ENCODE measurements around the gene SMC3. TPM values are rescaled to one million over a fixed set of nuclear protein-coding genes. Genes with fewer than 3 reads are reported as not detected.
A peak's percentile ranks its signal among the peaks of the same experiment; 100 is the strongest.

Gene SMC3
- total RNA-seq, 1 donor from 2014 or later, result 19.5 TPM

- Histone ChIP-seq H3K36me3 (ENCODE audit: control insufficient read depth, insufficient read depth, low read length) (no peaks in the 10 kb centered on the region), H3K27me3 (ENCODE audit: control insufficient read depth, insufficient read depth, low read length) (peaks cover 2% of the 10 kb centered on the region), H3K4me3 (ENCODE audit: low read depth, low read length) (no peak overlapping the region)
- FAIRE-seq, result no peak
- no peak for TF ChIP-seq CTCF (IDR thresholded peaks at IDR 0.05; ENCODE audit: insufficient read depth, low read length, severe bottlenecking)
- DNase-seq (ENCODE audit: low read depth), result peak; percentile 90
These were observed 65.2 kb downstream of the SMC3 start for GRCh38 chr10:110632591-110633215.

- TF ChIP-seq CTCF (IDR thresholded peaks at IDR 0.05; ENCODE audit: insufficient read depth, low read length, severe bottlenecking), result no peak
- no peaks in the 10 kb centered on the region for H3K36me3 ChIP-seq (ENCODE audit: control insufficient read depth, insufficient read depth, low read length)
- DNase-seq (ENCODE audit: low read depth) (no peak), FAIRE-seq (no peak)
- no peak overlapping the region for H3K4me3 ChIP-seq (ENCODE audit: low read depth, low read length)
- peaks cover 2% of the 10 kb centered on the region for H3K27me3 ChIP-seq (ENCODE audit: control insufficient read depth, insufficient read depth, low read length)
These were observed 67.2 kb downstream of the SMC3 start for GRCh38 chr10:110634527-110635209.

GRCh38 chr10:110636572-110636931 is 69.1 kb downstream of the SMC3 start:
- peak; percentile 32 for FAIRE-seq

GRCh38 chr10:110636932-110637557 is 69.5 kb downstream of the SMC3 start:
- Histone ChIP-seq H3K36me3 (ENCODE audit: control insufficient read depth, insufficient read depth, low read length) (no peaks in the 10 kb centered on the region), H3K27me3 (ENCODE audit: control insufficient read depth, insufficient read depth, low read length) (peaks cover 8% of the 10 kb centered on the region), H3K4me3 (ENCODE audit: low read depth, low read length) (no peak overlapping the region)
- no peak for FAIRE-seq
- no peak for TF ChIP-seq CTCF (IDR thresholded peaks at IDR 0.05; ENCODE audit: insufficient read depth, low read length, severe bottlenecking)
- no peak for DNase-seq (ENCODE audit: low read depth)

More at GRCh38 chr10:110636572-110636931, 69.1 kb downstream of the SMC3 start:
- Histone ChIP-seq H3K36me3 (ENCODE audit: control insufficient read depth, insufficient read depth, low read length) (no peaks in the 10 kb centered on the region), H3K27me3 (ENCODE audit: control insufficient read depth, insufficient read depth, low read length) (peaks cover 6% of the 10 kb centered on the region), H3K4me3 (ENCODE audit: low read depth, low read length) (no peak overlapping the region)
- no peak for DNase-seq (ENCODE audit: low read depth)
- TF ChIP-seq CTCF (IDR thresholded peaks at IDR 0.05; ENCODE audit: insufficient read depth, low read length, severe bottlenecking), result no peak

- TF ChIP-seq CTCF (IDR thresholded peaks at IDR 0.05; ENCODE audit: insufficient read depth, low read length, severe bottlenecking), result no peak
- DNase-seq (ENCODE audit: low read depth) (no peak), FAIRE-seq (no peak)
- no peak overlapping the region for H3K4me3 ChIP-seq (ENCODE audit: low read depth, low read length)
- no peaks in the 10 kb centered on the region for H3K36me3 ChIP-seq (ENCODE audit: control insufficient read depth, insufficient read depth, low read length)
- peaks cover 9% of the 10 kb centered on the region for H3K27me3 ChIP-seq (ENCODE audit: control insufficient read depth, insufficient read depth, low read length)
These were observed 70.1 kb downstream of the SMC3 start for GRCh38 chr10:110637558-110638053.
